Cardiac fibroblast (primary cell): Measurements from ENCODE around the gene RASGRP2.

ENCODE experiments used
- DNase-seq, 2 donors: peaks; one replicate each; pipeline versions ENCODE4 v3.0.0 to v3.0.0-alpha.2; 2010; ENCODE audit warnings: low read depth in 2 of 2
- H3K4me3 ChIP-seq, 2 donors: replicated peaks in 1 of 2; 1 replicate in 1 of 2; 2 replicates in 1 of 2; pipeline ENCODE4 v1.5.1; 2011; ENCODE audit warnings: low read depth in 2 of 2, low read length in 2 of 2, mild to moderate bottlenecking in 2 of 2, moderate library complexity in 1 of 2
- TF ChIP-seq, protein P1 (sequence below): IDR thresholded peaks from one replicate; pipeline ENCODE4 v1.5.1; 2011; ENCODE audit warnings: low read depth, mild to moderate bottlenecking, low read length, inconsistent platforms

Gene RASGRP2

DNA sequence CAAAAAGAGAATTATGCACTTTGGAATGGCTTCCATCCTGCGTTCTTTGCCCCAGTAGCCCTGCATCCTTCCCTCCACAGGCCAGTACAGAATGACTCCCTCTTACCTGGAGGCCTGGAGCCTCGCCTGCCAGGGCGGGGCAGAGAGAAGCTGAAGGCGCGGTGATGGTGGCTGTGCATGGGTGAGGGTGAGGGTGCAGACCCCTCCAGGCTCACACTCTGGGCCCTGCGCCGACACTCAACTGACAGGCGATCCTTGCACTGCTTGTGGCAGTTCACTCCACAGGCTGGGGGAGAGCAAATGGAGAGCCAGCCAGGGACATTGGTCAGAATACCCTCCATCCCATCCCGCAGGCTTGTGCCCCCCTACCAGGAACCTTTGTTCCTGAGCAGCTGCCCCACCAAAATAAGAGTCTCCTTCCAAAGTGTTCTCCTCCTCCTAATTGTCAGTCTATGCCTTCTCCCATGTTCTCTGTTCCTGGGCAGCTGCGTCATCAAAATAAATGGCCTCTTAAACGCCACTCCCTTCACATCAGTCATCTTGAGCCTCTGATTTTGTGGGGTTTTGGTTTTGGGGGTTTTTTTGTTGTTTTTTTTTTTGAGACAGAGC lies 15.1 kb downstream of the RASGRP2 start:
- no peak for DNase-seq
- TF ChIP-seq, protein P1, sequence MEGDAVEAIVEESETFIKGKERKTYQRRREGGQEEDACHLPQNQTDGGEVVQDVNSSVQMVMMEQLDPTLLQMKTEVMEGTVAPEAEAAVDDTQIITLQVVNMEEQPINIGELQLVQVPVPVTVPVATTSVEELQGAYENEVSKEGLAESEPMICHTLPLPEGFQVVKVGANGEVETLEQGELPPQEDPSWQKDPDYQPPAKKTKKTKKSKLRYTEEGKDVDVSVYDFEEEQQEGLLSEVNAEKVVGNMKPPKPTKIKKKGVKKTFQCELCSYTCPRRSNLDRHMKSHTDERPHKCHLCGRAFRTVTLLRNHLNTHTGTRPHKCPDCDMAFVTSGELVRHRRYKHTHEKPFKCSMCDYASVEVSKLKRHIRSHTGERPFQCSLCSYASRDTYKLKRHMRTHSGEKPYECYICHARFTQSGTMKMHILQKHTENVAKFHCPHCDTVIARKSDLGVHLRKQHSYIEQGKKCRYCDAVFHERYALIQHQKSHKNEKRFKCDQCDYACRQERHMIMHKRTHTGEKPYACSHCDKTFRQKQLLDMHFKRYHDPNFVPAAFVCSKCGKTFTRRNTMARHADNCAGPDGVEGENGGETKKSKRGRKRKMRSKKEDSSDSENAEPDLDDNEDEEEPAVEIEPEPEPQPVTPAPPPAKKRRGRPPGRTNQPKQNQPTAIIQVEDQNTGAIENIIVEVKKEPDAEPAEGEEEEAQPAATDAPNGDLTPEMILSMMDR, result no peak
- H3K4me3 ChIP-seq, result no peak overlapping the region

GRCh38 chr11:64726867-64727530 lies 16.9 kb downstream of the RASGRP2 start:
- TF ChIP-seq, protein P1, result no peak
- H3K4me3 ChIP-seq, result no peak overlapping the region
- no peak for DNase-seq

DNA sequence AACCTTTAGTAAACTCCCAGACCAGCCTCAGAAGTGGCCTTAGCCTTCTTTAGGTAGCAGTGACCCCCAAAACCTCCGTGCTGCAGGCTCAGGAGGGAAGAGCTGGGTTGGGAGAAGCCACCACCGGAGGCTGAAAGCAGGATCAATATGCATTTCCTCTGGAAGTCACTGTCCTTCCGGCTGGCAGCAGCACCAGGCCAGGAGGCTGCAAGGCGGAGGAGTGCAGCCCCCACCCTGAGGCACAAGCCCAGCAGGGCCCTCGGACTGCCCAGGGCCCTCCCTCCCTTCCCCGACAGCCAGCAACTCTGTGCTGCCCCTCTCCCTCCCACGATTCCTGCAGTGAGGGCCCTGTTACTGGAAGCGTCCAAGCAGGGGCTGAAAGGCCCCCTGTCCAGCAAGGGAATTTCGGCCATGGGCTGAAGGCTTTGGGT lies 17.7 kb downstream of the RASGRP2 start:
- H3K4me3 ChIP-seq, result no peak overlapping the region
- TF ChIP-seq, protein P1, result no peak
- DNase-seq, result no peak

- TF ChIP-seq, protein P1, result no peak
- no peak for DNase-seq
- H3K4me3 ChIP-seq, result no peak overlapping the region
Measured at GRCh38 chr11:64724863-64725532, 18.9 kb downstream of the RASGRP2 start.

DNA sequence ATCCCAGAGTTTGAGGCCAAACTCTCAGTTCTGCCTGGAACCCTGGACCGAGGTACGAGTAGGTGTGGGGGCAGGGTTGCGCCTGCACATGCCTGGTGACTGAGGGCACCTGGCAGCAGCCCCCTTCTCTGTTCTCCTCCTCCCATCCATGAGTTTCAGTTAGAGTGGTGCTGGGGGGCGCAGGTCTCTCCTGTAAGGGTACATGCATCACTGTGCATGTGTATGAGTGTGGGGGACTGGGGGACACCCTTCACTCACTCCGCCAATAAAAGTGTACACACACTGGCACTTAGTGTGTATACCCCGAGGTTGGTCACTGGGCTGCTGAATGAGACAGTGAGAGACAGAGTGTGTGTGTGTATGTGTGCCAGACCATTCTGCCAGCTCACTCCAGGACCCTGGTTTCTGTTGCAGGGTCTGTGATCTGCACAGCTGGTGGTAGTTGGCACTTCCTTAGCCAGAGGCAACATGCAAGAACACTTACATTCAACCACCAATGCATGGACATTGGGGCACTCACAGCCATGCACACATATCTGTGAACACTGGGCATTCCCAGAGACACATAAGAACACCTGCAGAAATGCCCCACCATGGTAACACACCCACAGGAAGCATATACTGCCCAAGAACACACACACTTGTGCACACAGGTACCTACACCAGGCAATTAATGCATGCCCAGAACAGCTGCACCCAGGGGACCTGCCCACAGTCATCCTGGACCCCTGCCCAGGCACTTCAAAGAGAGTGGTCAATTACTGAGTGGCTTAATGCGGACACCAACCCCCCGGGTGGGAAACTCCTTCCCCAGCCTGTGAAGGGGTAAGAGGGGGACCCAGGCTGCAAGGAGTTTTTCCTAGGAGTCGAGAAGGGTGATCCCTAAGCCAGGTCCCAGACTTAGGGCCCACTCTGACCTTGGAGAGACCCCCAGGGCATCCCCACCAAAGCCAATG lies 19.8 kb downstream of the RASGRP2 start:
- TF ChIP-seq, protein P1, result no peak
- no peak overlapping the region for H3K4me3 ChIP-seq
- no peak for DNase-seq

GRCh38 chr11:64723117-64723906 lies 20.6 kb downstream of the RASGRP2 start, which contains the start of gene NRXN2:
Gene NRXN2, minus strand, starts transcription at chr11:64723197. Its CDS starts 9,498 bp downstream, at chr11:64713699.
- peak; percentile 80 to 82 for DNase-seq
- H3K4me3 ChIP-seq, result peak within 1 kb of the TSS; percentile 59 to 63
- TF ChIP-seq, protein P1, result peak; percentile 86
